HG02884 (cell line): Measurements from ENCODE around the gene HIBCH.
"Not testable (repeated sequence)": the region's sequence is repeated elsewhere in the genome, so short reads cannot be mapped to it uniquely, and the experiment has no call there.

Source experiments
- ATAC-seq: cut with Tn5 transposase; IDR thresholded peaks from one replicate; pipeline ENCODE4 v1.9.1; 2021; ENCODE audit warnings: mild to moderate bottlenecking, moderate library complexity; ENCODE audit not compliant: unreplicated experiment

HIBCH gene

DNA sequence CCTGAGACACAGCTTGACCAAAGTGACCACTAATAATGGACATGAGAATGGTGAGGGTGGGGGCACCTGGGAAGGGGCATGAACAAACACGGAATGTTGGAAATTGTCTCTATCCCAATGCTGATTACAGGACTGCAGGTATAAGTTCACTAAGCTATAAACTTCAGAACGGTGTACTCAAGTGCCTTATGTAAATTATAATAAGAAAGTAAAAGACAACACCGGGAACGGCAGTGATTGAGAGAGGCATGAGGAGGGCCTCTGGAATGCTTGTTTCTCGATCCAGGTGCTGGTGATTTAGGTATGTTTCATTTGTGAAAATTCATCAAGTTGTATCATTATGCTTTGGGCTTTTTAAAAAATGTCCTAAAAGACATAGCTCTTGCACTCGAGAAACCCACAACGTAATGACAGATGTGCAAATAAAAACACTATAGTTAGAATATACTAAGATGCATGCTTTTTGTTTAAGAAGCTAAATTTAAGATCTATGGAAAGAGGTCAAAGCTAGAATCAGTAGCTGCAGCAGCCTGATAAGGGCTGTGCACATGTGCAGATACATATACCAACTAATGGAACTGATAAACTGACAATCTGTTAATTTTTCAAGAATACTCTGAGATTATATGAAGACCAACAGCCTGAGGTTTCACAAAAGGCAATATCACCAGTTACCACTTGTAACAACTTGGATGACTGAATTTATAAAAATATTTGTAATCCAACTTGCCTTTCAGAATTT, 7.6 kb downstream of the HIBCH start:
- no peak for ATAC-seq

DNA sequence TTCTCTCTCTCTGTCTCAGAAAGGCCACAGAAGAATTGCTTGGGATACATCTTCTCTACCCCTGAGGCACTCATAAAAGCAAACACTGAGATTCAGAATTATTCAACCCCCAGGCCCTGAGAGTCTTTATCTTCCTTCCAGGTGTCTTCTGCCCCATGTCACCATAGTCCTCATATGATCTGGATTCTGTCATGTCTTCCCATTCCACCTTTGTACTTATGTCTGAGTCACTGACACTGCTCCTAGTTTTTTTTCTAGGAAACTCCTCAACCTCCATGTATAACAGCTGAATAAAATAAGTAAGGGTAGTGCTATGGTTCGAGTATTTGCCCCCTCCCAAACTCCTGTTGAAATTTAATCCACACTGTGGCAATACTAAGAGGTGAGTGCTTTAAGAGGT, 11.6 kb downstream of the HIBCH start:
- ATAC-seq = no peak

DNA sequence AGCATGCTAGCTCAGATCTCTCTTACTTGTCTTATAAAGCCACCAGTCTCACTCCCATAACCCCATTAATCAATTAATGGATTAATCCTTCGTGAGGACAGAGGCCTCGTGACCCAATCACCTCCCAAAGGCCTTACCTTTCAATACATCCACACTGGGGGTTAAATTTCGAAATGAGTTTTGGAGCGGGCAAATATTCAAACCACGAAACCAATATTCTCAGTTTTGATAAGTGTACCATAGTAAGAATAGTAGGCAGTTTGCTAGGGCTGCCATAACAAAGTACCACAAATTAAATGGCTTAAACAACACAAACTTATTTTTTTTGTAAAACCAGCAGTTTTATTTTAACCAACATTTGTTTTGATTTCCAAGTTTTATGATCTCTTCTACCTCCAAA, 15.2 kb downstream of the HIBCH start:
- no peak for ATAC-seq

DNA sequence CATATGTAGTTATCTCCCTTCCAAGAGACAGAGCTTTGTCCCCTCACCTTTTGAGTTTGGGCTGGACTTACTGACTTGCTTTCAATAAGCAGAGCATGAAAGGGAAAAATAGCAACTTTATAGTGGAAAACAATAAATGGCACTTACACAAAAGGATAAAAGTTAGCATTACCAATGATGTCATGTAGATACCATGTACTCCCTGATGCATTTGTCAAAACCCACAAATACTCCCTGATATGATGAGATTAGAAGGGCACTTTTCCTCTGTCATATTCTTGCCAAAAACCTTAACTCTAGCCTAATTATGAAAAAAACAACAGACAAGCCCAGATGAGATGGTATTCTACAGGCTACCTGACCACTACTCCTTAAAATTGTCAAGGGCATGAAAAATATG, 16.0 kb downstream of the HIBCH start:
- ATAC-seq = no peak

DNA sequence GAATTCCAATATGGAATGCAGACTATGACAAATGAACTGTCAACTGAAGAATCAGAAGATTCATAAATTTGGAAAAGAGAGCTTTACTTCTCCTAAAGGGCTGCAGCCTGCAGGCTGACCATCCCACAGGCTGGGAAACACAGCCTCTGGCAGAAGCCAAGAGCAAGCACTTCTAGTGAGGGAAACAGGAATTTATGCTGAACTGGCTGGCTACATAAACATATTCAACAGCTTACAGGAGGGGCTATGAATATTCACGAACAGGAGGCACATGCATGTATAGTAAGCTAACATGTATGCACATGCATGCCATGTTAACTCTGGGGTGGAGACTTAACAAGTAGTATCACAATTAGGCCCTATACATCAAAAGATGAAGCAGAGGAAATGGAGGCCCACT, 17.6 kb downstream of the HIBCH start:
- no peak for ATAC-seq

DNA sequence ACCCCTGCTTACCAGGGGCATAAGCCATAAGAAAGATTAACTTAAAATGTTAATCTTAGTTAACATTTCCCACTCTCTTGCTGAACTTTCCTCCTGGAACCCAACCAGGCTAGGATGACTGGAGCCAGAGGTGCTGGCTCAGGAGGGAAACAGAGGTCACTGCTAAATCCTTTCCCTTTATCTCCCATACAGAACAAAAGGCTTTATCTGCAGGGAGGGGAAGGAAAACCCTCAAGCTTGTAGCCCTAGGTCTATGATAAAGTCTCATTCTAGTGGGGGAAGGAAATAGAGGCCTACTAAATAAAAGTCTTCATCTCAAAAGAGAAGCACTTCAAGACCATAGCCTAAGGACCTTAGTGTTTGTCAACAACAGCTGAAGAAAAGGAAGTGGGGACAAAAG, 18.6 kb downstream of the HIBCH start:
- no peak for ATAC-seq

DNA sequence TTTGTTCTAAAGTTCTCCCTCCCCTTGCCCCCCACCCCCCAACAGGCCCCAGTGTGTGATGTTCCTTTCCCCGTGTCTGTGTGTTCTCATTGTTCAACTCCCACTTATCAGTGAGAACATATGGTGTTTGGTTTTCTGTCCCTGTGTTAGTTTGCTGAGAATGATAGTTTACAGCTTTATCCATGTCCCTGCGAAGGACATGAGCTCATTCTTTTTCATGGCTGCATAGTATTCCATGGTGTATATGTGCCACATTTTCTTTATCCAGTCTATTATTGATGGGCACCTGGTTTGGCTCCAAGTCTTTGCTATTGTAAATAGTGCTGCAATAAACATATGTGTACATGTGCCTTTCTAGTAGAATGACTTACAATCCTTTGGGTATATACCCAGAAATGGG, 21.7 kb downstream of the HIBCH start:
- not testable (repeated sequence) for ATAC-seq

DNA sequence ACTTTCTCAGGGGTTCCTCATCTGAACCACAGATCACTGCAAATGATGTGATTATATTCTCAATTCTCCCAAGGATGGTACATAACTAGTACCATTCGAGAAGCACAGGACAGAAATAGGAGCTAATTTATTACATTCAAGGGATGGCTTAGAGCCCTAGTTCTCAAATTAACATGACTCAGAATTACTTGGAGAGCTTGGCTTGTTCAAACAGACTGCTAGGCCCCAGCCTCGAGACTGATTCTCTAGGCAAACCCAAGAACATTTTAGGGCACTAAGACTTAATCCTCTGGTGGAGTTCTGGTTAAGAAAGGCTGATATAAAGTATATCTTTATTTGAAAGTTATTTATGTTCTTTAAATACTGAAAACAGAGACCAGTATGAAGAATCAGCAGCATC, 35.8 kb downstream of the HIBCH start:
- no peak for ATAC-seq

DNA sequence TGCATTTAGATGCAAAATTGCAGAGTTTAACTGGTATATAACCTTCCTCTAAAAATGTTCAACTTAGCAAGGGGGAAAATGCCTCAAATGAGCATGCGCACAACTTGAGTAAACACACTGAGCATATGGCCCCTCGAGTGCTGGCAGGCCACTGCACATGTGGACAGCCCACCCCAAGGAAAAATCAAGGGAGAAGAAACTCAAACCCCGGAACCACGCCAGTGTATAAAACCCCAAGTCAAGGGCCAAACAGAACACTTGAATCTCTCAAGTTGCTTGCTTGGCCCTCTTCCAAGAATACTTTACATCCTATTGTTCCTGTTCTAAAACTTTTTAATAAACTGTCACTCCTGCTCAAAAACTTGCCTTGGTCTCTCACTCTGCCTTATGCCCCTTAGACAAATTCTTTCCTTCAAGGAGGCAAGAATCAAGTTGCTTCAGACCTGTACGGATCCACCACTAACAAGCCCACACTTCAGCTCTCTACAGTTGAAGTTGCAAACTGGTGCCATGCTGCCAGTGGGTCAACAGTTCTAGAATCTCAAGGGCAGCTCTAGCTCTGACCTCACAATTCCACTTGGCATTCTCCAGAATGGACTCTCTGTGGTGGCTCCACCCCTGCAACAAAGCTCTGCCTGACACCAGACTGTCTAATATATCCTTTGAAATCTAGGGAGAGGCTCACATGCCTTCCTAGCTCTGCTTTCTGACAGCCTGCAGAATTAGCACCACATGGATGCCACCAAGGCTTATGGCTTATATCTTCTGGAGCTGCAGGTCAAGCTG, 38.9 kb downstream of the HIBCH start:
- no peak for ATAC-seq

DNA sequence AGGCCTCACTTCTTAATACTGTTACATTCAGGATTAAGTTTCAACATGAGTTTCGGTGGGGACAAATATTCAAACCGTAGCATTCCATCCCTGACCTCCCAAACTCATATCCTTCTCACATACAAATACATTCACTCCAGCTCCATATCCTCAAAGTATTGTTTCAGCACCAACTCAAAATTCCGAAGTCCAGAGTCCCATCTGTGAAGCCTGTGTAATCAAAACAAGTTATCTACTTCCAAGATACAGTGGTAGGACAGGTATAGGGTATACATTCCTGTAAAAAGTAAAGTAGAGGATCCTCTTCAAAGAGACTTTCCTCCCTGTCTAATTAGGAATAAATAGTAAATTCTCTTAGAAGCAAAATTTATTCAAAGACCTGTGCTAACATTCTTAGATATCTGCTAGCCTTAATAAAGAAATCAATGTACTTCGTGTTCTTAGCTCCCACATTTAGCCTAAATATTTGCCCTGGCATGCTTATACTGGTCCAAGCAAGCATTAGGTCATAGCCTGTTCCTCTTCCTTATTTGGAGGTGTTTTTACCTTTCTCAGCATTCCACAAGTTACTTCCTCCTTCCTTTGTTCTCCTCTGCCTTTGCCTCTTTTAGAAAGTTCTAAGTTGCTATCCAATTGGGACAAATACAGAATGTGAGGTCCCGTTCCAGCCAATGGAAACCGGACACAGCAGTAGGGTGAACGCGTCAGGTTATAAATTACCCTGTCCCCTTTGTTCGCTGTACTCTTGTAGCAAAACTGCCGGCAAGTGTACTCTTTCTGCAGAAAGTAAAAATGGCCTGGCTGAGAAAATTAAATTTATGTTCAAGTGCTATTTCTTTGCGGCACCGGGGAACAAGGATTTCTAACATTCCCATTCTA, 40.1 kb downstream of the HIBCH start:
- not testable (repeated sequence) for ATAC-seq

DNA sequence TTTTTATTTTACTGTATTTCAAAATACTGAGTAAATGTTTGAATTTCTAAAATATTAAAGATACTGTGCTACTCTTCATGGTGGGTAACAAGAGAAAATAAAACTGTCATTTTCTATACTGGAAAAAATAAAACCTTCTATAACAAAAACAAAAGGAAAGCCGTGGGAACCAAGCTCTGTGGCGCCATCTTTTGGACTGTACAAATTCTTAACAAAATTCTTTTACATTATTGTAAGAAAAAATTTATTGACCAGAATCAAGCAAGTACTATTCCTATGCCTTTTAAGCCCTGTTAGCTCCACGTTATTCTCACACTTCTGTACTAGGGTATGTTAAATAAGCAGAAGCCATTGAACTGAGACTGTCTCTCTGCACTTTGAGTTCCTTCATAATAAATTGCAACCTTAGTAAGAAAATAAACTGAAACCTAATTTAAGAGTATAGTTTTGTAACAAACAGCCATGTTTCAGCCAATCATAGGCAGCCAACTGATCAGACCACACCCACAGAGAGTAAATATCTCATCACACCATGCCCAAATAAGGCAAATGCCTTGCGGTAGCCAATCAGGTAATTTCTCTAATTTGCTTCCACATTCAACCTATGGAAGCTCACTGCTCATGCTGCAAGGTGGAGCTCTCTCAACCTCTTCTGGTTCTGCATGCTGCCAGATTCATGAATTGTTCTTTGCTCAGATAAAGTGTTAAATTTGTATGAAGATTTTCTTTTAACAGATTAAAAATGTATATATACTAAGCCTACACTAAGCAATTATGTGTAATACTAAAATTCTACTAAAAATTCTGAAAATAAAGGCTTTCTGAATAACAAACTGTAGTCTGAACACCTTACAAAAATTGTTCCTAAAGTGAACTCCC, 42.2 kb downstream of the HIBCH start:
- ATAC-seq = no peak

DNA sequence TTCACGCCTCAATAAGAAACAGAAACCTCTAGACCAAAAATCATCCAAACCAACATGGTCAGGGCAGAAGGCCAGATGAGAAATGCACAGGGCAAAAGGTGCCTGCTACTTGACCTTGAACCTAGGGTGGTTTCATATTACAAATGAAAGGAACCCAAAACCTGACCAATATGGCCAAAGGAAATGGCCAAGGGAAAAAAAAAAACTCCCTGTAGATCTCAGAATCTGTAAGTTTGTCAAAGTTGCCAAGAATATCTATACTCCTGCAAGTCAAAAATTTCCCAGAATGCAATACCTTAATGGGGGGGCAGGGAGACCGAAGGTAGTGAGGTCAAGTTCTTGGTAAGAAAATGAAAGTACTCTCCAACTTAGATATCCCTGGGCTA, 47.2 kb downstream of the HIBCH start:
- ATAC-seq = no peak

DNA sequence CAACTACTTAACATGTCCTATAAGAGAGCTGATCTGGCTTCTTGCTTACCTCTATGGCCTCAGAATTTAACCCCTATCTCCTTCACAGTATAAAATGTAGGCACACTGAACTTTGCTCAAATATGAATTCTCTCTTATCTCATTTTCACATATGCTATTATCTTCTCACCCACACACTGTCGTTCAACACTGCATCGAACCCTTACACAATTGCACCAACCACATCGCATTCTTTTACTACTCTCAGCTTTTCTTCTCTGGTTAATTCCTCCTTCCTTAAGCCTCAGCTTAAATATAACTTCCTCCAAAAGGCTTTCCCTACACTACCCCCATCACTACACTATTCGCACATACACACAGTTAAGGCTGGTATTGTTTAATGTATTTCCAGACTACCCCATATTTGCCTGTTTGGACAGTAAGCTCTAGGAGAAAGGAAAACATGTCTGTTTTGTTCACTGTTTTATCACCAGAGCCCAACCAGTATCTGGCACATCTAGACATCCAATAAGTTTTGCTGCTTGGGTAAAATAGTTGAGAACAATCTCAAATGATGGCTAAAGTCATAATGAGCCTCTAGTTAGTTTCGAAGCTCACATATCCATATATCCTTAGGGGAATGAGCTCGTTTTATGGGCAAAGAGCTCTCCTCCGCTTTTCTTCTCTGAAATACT, 47.7 kb downstream of the HIBCH start:
- ATAC-seq = no peak

DNA sequence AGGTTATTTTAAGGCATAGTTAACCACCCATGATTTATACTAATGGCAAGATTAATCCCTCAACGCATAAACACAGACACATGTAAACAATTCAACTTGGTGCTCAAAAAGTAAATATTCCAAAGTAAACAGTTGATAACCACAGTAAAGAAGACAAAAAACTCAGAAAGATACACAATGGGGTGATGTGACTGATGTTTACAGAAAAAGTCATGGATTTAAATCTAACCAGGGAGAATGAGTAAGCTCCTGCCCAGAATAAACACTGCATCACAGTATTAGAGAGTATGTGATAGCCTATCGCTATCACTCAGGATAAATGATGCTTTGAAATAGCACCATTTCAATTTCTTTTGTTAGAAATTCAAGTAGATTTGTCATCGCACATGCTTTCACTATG, 49.3 kb downstream of the HIBCH start:
- ATAC-seq = no peak

DNA sequence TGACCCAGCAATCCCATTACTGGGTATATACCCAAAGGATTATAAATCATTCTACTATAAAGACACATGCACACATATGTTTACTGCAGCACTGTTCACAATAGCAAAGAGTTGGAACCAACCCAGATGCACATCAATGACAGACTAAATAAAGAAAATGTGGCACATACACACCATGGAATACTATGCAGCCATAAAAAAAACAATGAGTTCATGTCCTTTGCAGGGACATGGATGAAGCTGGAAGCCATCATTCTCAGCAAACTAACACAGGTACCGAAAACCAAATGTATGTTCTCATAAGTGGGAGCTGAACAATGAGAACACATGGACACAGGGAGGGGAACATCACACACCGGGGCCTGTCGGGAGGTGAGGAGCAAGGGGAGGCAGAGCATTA, 49.9 kb downstream of the HIBCH start:
- ATAC-seq = not testable (repeated sequence)

DNA sequence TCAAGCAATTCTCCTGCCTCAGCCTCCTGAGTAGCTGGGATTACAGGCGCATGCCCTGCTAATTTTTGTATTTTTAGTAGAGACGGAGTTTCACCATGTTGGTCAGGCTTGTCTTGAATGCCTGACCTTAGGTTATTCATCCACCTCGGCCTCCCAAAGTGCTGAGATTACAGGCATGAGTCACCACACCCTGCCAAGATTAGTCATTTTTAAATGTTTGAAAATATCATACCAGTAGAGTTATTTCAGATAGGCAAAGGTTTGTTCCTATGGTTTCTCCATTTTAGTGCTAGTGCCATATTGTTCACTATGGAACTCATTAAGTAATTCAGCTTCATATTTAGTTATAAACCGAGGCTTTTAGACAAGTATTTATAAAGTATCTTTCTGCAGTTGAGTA, 52.3 kb downstream of the HIBCH start:
- ATAC-seq = no peak

DNA sequence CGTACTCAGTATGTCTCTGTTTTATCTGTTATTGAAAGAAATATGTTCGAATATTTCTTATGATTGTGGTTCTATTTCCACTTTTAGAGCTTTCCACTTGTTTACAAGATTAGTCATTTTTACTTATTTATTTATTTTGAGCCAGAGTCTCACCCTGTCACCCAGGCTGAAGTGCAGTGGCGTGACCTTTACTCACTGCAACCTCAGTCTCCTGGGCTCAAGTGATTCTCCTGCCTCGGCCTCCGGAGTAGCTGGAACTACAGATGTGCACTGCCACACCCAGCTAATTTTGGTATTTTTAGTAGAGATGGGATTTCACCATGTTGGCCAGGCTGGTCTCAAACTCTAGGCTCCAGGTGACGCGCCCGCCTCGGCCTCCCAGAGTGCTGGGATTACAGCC, 53.3 kb downstream of the HIBCH start:
- ATAC-seq = no peak

DNA sequence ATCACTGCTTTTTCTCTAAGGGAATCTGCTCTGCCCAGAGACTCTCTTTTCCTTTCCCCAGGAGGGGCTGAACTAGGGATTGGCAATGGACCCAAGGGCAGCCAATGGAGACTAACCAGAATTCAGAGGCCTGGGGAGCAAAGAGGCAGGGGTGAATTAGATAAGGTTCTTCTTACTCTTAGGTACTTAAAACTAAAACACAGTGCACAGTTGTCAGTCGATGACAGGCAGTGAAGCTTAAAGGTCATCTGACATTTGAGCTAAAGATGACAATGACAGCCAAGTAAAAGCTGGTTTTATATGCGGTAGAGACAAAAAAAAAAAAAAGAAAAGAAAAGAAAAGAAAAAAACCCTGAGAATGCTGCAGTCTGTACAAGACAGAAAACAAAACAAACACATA, 57.8 kb downstream of the HIBCH start:
- ATAC-seq = no peak

DNA sequence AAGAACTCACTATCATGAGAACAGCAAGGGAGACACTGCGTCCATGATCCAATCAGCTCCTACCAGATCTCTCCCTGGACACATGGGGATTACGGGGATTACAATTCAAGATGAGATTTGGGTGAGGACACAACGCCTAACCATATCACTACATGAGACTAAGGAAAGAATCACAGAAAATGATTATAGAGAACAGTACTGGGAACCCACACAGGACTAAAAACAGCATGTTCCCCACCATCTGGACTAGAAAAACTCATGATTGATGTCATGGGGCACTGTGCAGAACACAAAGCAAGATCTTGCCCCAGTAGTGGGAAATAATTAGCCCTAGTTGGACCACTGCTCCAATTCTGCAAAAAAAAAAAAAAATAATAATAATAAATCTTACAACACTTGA, 63.5 kb downstream of the HIBCH start:
- no peak for ATAC-seq

DNA sequence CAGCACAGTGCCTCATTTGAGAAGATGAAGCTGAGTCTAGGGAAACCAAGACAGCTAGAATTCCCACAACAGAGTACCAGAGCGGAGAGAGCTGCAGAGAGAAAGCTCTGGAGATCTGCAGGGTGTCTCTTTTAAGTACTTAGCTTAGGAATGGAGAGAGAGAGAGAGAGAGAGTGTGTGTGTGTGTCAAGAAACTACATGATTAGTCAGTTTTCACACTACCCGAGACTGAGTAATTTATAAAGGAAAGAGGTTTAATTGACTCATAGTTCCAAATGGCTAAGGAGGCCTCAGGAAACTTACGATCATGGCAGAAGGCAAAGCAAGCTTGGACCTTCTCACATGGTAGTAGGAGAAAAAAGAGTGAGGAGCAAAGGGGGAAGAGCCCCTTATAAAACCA, 64.0 kb downstream of the HIBCH start:
- ATAC-seq = no peak
